Measurements from ENCODE around the gene SHC3.

- TF ChIP-seq, protein P1, sequence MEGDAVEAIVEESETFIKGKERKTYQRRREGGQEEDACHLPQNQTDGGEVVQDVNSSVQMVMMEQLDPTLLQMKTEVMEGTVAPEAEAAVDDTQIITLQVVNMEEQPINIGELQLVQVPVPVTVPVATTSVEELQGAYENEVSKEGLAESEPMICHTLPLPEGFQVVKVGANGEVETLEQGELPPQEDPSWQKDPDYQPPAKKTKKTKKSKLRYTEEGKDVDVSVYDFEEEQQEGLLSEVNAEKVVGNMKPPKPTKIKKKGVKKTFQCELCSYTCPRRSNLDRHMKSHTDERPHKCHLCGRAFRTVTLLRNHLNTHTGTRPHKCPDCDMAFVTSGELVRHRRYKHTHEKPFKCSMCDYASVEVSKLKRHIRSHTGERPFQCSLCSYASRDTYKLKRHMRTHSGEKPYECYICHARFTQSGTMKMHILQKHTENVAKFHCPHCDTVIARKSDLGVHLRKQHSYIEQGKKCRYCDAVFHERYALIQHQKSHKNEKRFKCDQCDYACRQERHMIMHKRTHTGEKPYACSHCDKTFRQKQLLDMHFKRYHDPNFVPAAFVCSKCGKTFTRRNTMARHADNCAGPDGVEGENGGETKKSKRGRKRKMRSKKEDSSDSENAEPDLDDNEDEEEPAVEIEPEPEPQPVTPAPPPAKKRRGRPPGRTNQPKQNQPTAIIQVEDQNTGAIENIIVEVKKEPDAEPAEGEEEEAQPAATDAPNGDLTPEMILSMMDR (IDR thresholded peaks at IDR 0.05), result no peak
- TF ChIP-seq POLR2AphosphoS5 (IDR thresholded peaks at IDR 0.05) (peak; percentile 67), EP300 (IDR thresholded peaks at IDR 0.05) (no peak)
These were observed 99.8 kb downstream of the SHC3 start for GRCh38 chr9:89078860-89079259.

All from gastroesophageal sphincter (tissue), 3 donors.